ENCODE data around the gene YIPF2.

GRCh38 chr19:10872546-10873107 is 55.8 kb downstream of the YIPF2 start:
- no peak for TF ChIP-seq SP1 (IDR thresholded peaks at IDR 0.05)
- no peak for TF ChIP-seq SUZ12 (IDR thresholded peaks at IDR 0.05)
- TF ChIP-seq PKNOX1 (IDR thresholded peaks at IDR 0.05): no peak
- no peak for TF ChIP-seq ARNT (IDR thresholded peaks at IDR 0.05)
